Activated B cell treated with CpG ODN at 0.5 μM for 24 hours (primary cell): ENCODE results near the gene RETREG3. TPM values are rescaled to one million over a fixed set of nuclear protein-coding genes. Genes with fewer than 3 reads are reported as not detected.
"Not testable (repeated sequence)": the region's sequence is repeated elsewhere in the genome, so short reads cannot be mapped to it uniquely, and the experiment has no call there.

Source experiments
- ATAC-seq: fragments of 200-7000 bp; cut with Tn5 transposase; one replicate; pipeline ENCODE4 v1.10.0; 2021; ENCODE audit warnings: low read depth, mild to moderate bottlenecking, moderate library complexity
- CTCF ChIA-PET: fragments of 350-600 bp; sonication (Branson Sonifier 250); formaldehyde crosslinking; loops from one replicate; lab custom pipeline; 2021; ENCODE audit warnings: antibody characterized with exemption; lab: Charles Lee
- POLR2A ChIA-PET: fragments of 350-600 bp; sonication (Branson Sonifier 250); formaldehyde crosslinking; loops from one replicate; lab custom pipeline; 2021; ENCODE audit warnings: antibody characterized with exemption; lab: Charles Lee
- DNase-seq: peaks from one replicate; pipeline ENCODE4 v3.0.0; 2022
- H3K27ac Mint-ChIP-seq: one replicate; pipeline ENCODE4 v1.8.0; 2020; ENCODE audit warnings: mixed read lengths
- H3K27me3 Mint-ChIP-seq: one replicate; pipeline ENCODE4 v1.8.0; 2021; ENCODE audit warnings: mixed read lengths
- H3K36me3 Mint-ChIP-seq: one replicate; pipeline ENCODE4 v1.8.0; 2021; ENCODE audit warnings: low read depth, mixed read lengths
- H3K4me1 Mint-ChIP-seq: one replicate; pipeline ENCODE4 v1.8.0; 2021; ENCODE audit warnings: mixed read lengths
- H3K4me3 Mint-ChIP-seq: one replicate; pipeline ENCODE4 v1.8.0; 2020; ENCODE audit warnings: mild to moderate bottlenecking, mixed read lengths
- H3K9me3 Mint-ChIP-seq: one replicate; pipeline ENCODE4 v1.8.0; 2020; ENCODE audit warnings: mixed read lengths
- intact Hi-C: fragments of 100-400 bp; cut with micrococcal nuclease; formaldehyde crosslinking; loops from one replicate; pipeline ENCODE4 v1.15.1; 2024
- total RNA-seq: library from RNA; stranded (reverse); gene quantifications from 2 replicates; pipeline ENCODE4 v1.2.3, GENCODE V29; 2022
- TF ChIP-seq, protein P1 (sequence below): fragments of 200-600 bp; IDR thresholded peaks from one replicate; pipeline ENCODE4 v1.8.0; 2022; ENCODE audit warnings: antibody characterized with exemption, mild to moderate bottlenecking

The RETREG3 gene
- total RNA-seq, 1 donor from 2014 or later: 63.5 TPM

GRCh38 chr17:42544874-42545283 lies 64.3 kb downstream of the RETREG3 start:
- Mint-ChIP-seq H3K36me3 (peaks cover 28% of the 10 kb centered on the region), H3K27me3 (no peaks in the 10 kb centered on the region), H3K27ac (no peak overlapping the region), H3K4me1 (peaks cover 9% of the 10 kb centered on the region), H3K4me3 (no peak overlapping the region), H3K9me3 (no peaks in the 10 kb centered on the region)
- TF ChIP-seq, protein P1, sequence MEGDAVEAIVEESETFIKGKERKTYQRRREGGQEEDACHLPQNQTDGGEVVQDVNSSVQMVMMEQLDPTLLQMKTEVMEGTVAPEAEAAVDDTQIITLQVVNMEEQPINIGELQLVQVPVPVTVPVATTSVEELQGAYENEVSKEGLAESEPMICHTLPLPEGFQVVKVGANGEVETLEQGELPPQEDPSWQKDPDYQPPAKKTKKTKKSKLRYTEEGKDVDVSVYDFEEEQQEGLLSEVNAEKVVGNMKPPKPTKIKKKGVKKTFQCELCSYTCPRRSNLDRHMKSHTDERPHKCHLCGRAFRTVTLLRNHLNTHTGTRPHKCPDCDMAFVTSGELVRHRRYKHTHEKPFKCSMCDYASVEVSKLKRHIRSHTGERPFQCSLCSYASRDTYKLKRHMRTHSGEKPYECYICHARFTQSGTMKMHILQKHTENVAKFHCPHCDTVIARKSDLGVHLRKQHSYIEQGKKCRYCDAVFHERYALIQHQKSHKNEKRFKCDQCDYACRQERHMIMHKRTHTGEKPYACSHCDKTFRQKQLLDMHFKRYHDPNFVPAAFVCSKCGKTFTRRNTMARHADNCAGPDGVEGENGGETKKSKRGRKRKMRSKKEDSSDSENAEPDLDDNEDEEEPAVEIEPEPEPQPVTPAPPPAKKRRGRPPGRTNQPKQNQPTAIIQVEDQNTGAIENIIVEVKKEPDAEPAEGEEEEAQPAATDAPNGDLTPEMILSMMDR: no peak
- intact Hi-C loops: no loop called here
- ChIA-PET POLR2A (interaction anchor here (1.0 kb wide), 1 partner anchor 10 kb away, joined by 4 read pairs; no protein-coding TSS in a partner anchor), CTCF (no interaction called here)
- DNase-seq: no peak
- ATAC-seq: no peak

- ChIA-PET CTCF (interaction anchor here (0.6 kb wide), 1 partner anchor 35 kb away, joined by 3 read pairs; no protein-coding TSS in a partner anchor), POLR2A (no interaction called here)
- intact Hi-C loops: no loop called here
- Mint-ChIP-seq H3K4me3 (no peak overlapping the region), H3K4me1 (peaks cover 2% of the 10 kb centered on the region), H3K36me3 (peaks cover 37% of the 10 kb centered on the region), H3K27ac (no peak overlapping the region), H3K27me3 (no peaks in the 10 kb centered on the region), H3K9me3 (no peaks in the 10 kb centered on the region)
- DNase-seq (no peak), ATAC-seq (no peak)
- TF ChIP-seq, protein P1: no peak
Observed at GRCh38 chr17:42543190-42544079, 65.7 kb downstream of the RETREG3 start.

DNA sequence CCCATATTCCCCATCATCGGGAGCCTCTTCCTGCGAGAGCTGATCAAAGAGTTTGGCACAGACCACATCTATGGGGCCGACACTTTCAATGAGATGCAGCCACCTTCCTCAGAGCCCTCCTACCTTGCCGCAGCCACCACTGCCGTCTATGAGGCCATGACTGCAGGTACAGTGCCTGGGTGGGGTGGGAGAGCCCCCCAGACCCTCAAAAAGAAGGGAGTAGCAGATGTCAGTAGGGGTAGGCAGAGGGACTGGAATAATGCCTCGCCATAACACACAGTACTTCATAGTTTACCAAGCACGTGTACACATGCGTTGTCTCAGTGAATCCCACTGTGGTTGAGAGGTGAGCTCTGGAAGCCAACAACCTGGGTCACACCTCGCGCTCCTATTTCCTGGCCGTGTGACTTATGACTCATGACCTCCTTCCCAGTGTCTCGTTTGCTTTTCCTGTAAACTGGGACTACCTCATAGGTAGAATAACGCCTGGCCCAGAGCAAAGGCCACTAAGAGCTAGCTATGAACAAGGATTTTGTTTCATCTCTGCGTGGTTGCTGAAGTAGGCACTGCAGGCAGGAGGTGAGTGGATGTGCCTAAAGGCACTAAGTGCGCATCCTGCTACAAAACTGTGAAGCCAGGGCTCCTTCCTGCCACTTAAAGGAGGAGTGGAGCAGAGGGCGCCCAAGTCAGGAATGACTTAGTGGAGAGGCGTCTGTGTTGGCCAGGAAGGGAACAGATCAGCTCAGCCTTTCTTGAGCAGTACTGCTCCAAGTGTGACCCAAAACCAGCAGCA lies 67.9 kb downstream of the RETREG3 start:
- Mint-ChIP-seq H3K27ac (no peak overlapping the region), H3K27me3 (no peaks in the 10 kb centered on the region), H3K4me3 (no peak overlapping the region), H3K9me3 (no peaks in the 10 kb centered on the region), H3K36me3 (peaks cover 40% of the 10 kb centered on the region), H3K4me1 (peaks cover 14% of the 10 kb centered on the region)
- ChIA-PET CTCF (no interaction called here), POLR2A (interaction anchor here (0.6 to 1.6 kb wide), 5 partner anchors 9 to 116 kb away, joined by 3 to 6 read pairs (median 4); no protein-coding TSS in a partner anchor)
- intact Hi-C loops: no loop called here
- ATAC-seq (no peak), DNase-seq (no peak)
- TF ChIP-seq, protein P1: no peak

- H3K9me3 Mint-ChIP-seq, H3K27ac Mint-ChIP-seq, DNase-seq, CTCF ChIA-PET, ATAC-seq, H3K27me3 Mint-ChIP-seq, H3K4me3 Mint-ChIP-seq, intact Hi-C loops: not testable (repeated sequence)
- peaks cover 40% of the 10 kb centered on the region for H3K36me3 Mint-ChIP-seq
- peaks cover 18% of the 10 kb centered on the region for H3K4me1 Mint-ChIP-seq
- POLR2A ChIA-PET: interaction anchor here (0.5 to 1.6 kb wide), 5 partner anchors 8 to 116 kb away, joined by 3 to 6 read pairs (median 4); partner anchors contain the start of gene PSMC3IP
Observed at GRCh38 chr17:42540558-42540957, 68.6 kb downstream of the RETREG3 start.

- Mint-ChIP-seq H3K27me3 (no peaks in the 10 kb centered on the region), H3K4me3 (no peak overlapping the region), H3K36me3 (peaks cover 28% of the 10 kb centered on the region), H3K4me1 (peaks cover 23% of the 10 kb centered on the region), H3K27ac (no peak overlapping the region), H3K9me3 (no peaks in the 10 kb centered on the region)
- intact Hi-C loops: no loop called here
- ATAC-seq (no peak), DNase-seq (no peak)
- ChIA-PET CTCF (no interaction called here), POLR2A (interaction anchor here (1.0 to 4.0 kb wide), 2 partner anchors 10 to 13 kb away, joined by 3 to 18 read pairs; no protein-coding TSS in a partner anchor)
- TF ChIP-seq, protein P1: no peak
Observed at GRCh38 chr17:42538482-42538881, 70.7 kb downstream of the RETREG3 start.
